ENCODE results near the gene MBD2.
"Not testable (repeated sequence)": the region's sequence is repeated elsewhere in the genome, so short reads cannot be mapped to it uniquely, and the experiment has no call there.

The MBD2 gene

DNA sequence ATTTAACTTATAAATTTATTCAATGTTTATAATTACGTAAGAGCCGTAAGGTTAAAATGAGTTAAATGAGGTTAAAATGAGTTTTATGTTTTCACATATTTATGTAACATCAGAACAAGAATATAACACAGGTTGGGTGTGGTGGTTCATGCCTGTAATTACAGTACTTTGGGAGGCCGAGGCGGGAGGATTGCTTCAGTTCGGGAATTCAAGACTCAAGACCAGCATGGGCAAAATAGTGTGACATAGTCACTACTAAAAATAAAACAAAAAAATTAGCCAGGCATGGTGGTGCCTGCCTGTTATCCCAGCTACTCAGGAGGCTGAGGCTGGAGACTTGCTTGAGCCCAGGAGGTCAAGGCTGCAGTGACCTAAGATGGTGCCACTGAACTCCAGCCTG lies 9.3 kb upstream of the MBD2 start:
- DNase-seq: no peak

DNA sequence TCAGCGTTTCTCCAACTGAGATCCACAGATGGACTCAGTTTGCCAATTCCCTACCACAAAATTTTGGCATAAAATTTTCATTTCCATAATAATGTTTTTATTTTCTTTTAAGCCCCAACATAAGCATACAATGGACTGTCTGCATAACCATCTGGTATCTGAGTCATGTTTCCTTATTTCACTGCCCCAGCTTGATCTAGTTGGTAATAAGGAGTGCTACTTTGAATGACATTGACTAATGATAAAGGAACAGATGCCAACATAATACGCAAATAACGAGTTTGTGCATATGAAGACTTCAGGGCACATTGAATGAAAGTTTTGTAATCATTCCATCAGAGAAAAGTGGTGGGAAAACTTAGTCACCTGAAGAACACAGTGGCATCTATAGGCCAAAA lies 8.8 kb upstream of the MBD2 start:
- DNase-seq: no peak

DNA sequence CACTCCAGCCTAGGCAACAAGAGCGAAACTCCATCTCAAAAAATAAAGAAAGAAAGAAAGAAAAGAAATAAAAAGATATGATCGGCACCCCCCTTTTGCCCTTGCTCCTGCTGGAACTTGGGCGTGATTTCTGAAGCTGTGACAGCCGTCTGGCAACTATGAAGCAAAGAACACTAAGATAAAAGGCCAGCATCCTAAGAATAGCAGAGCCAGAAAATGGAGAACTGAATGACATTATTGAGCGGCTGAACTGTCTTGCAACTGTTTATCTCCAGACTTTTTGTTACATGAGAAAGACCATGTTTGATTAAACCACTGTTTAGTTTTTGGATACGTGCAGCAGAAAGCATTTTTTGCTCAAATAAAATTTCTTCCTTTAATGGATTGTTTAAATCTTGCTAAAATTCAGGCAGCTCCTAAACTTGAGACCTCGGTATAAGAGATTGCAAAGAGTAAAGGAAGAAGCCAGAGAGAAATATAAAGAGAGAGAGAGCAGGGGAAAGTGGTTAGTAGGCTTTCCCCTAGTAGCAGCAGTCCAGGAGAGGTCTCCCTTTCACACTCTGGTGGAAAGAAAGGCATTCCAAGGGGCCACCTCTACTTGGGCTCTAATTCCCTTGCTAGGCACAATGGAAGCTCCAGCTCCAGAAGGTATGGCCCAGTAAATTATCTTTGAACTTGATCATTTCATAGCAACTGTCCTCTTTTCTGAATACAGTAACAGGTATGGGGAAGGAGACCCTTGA lies 8.2 kb upstream of the MBD2 start:
- DNase-seq: no peak

DNA sequence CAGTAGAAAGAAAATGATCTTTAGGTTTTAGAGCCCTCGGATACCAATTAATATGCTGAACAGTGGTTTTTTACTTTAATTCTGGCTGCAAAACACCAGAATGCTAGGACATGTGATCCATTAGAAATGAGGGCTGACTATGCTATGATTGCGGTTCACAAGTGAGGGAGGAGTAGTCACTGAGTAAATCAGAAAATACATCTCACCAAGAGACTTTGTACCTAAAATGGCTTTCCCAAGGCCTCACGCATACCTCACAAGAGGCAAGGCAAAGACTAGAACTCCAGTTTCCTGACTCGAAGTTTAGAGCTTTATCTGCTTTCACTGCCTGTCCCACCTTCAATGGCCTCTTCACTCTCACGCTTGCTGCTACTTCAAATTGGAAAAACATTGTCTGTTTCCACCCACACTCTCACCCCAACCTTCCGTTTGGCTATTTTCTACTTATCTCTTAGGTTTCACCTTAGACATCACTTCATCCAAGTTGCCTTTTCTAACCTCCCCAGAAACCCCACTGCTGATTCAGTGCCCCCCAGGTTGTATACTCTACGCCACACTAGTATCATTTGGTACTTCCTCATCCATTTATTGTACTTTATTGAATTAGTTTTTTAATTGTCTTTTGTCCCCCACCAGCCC lies 5.1 kb upstream of the MBD2 start:
- no peak for DNase-seq

DNA sequence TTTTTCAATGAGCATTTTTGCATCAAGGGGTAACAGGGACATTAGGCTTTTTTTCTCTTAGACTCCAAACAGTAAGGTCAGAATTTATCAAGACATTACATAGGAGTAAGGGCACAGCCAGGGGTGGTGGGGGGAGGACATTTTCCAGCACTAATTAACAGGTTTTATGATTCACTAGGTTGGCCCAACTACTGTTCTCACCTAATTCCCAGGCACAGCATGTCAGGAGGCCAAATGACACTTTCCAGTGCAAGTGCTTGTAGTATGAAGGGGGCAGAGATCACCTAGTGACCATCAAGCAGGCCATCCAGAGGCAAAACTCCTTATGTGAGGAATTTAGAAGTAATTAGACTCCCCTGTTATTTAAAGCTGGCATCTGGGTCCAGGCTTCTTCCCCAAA lies 3.9 kb upstream of the MBD2 start:
- no peak for DNase-seq

DNA sequence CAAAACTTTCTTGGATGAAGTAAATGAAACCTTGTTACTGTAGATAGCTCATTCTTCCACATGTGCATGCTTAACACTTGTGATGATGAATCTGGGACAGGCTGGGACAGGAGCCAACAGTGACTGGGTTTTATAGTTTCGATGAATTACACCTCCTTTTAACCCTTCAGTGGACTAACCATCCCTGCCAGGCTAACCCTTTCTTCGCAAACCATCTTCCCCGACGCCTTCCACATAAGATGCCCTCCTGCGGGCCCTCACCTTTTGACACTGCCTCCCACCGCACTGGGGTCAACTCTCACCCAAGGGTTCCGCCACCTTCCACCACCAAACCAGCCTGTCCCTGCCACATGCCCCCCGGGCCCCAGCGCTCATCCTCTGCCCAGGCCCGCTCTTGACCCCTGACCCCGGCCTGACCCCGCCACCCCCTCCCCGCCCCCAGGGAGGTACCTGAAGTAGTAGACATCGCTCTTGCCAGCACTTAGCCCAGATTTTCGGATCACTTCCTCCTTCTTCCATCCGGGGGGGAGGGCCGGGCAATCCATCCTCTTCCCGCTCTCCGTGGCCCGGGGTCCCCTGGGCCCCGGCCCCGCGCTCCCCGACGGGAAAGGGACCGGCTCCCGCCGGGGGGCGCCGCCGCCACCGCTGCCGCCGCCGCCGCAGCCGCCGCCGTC lies 764 bp downstream of the MBD2 start:
- peak; percentile 31 for DNase-seq

DNA sequence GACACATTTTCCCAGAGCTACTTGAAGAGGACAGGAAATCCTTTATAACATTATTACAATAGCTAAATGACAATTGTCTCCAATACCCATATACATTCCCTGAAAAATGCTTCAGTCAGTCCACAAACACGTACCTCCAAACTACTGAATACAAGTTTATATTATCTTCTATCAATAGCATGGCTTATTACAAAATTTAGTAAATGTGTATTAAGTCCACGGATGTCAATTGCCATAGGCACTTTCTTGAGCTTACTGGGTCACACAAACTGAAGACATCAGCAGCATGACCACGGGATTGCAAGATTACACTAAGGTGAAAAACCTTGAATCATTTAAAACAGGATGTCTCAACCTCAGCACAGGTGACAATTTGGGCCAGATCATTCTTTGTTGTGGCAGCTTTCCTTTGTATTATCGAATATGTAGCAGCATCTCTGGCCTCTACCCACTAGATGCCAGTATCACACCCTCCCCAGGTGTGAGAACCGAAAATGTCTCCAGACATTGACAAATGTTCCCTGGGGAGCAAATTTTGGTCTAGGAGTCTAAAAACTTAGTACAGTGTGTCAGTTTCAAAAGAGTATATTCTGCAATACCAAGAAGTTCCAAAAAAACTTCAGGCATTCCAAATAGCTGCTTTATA lies 1.4 kb downstream of the MBD2 start:
- DNase-seq: peak; percentile 37

DNA sequence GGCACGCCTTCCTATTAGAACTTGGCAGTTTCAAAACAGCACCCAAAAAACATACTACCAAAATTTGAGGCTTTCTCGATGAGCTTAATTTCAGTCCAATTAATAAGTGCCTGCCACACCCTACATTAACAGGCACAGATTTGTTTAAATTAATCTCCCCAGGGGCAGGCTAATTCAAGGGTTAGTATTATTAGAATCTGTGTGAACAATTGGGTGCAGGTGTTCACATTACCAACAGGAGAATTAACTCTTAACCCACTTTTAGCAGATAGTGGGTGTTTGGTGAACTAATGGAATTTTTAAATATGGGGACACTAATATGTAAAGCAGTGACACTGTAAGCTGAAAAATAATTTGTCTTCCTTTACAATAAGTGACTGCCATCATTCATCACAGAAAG lies 4.1 kb downstream of the MBD2 start:
- DNase-seq: no peak

DNA sequence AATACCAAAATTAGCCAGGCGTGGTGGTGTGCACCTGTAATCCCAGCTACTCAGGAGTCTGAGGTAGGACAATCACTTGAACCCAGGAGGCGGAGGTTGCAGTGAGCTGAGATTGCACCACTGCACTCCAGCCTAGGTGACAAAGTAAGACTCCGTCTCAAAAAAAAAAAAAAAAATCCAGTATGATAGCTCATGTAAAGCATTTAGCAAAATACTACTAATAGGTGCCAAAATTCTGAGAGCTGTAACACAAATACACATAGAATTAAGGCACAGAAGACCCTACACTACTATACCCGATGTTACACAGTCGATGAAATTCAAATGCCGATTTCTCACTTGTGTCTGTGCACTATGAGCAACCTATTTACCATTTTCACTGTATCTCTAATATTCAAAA lies 5.7 kb downstream of the MBD2 start:
- DNase-seq: not testable (repeated sequence)

DNA sequence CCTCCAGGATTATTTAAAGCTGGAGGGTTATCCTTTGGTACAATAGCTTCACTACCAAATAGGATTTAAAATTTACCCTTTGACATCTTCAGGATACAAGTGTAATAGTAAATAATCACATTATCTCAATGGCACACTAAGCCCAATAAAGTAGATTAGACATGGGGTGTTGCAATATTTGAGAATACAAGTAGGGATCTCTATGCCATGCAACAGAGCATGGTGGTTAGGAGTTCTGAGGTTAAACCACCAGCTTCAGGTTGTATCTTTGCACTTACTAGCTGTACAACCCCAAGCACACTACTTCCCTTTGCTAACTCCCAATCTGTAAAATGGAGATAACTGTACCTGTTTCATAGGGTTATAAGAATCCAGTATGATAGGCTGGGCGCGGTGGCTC lies 6.2 kb downstream of the MBD2 start:
- no peak for DNase-seq

DNA sequence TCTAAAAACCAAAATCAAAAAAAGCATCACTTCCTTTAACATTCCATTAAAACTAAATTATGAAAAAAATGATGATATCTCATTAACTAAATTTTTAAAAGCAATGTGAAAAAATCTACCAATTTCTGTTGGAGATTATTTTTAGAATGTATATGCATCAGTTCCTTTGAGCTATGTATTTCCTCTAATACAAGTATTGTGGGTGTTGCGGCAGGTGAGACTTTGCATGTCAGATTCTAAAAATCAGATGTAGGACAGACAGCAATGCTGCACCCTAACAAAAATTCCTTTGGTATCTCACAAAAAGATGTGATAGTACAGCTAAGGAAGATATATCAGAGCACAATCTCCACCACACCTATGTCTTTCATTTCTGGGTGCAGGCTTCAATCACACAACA lies 6.8 kb downstream of the MBD2 start:
- DNase-seq: no peak

DNA sequence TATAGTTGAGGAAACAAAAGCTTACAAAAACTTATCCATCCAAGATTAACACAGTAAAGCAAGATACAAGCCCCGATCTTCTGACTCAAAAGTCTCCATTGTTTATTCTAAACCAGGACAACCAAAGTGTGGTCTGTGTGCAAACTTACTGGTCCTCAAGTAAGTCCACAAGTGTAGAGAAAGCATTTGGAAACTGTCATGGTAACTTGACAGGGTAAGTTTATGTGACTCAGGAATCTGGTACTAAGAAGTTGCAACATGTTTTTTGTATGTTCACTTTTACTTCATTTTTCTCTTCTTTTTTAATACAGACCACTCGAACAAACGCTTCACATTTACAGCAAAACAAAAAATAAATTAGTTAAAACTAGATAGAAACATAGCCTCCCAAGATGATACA lies 9.4 kb downstream of the MBD2 start:
- DNase-seq: no peak

DNA sequence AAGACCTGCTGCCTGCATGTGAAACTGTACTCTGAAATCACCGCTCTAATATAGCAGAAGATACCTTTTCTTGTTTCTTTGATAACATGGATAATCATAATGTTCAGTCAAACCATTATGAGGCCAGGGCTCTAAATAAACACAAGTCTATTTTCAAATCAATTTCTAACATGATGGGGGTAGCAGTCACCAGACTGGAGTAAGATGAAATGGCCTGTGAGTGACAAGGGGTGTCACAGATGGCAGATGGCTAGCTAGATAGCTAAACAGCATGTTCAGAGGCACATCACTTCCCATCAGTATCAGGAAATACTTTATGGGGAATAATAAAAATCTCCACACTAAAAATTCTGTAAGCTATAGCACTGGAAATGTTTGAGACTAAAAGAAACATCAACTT lies 14.0 kb downstream of the MBD2 start:
- no peak for DNase-seq

DNA sequence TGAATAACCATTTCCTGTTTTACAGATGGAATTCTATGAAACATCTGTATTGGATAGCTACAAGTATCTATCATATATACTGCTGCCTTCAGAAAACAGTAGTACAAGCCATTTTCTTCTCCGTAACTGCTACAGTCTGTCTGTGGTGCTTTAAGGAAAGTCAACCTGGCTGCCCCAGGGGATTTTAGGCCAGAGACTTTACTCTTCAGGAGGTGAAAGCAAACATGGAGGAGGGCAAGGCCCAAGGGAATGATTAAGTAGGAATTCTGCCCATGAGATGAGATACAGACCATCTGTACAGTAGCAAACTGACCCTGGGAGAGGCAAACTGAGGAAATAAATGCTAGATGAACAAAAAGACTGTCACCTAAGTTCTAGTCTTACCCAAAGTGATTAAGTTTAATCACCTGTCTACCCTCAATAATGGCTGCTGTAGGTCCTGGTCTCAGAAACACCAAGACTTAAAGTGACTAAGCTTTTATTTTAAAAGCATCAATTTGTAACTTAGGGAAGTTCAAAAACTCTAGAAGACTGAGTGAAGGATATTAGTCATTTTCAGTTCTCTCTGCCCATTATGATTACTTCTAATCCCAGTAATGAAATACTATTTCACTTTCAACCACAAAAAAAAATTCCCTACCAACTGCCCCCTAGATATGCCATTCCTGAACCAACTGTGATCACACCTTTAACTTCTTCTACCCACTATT lies 14.8 kb downstream of the MBD2 start:
- no peak for DNase-seq

DNA sequence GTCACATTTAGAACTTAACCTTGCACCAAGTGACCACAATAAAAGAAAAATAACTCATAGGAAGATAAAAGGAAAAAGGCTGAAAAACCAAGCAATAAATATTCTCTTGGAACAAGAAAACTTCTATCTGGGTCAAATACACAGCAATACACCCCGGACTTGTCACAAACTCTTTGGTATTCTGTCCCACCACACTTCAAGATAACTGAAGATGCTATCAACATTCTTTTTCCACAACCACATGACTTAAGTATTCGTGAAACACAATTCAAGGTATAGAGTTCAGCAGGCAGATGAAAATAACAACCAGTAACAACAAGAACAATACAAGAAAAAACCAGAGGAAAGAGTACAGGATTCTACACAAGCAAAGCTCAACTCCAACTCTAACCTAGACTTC lies 18.0 kb downstream of the MBD2 start:
- DNase-seq: no peak

DNA sequence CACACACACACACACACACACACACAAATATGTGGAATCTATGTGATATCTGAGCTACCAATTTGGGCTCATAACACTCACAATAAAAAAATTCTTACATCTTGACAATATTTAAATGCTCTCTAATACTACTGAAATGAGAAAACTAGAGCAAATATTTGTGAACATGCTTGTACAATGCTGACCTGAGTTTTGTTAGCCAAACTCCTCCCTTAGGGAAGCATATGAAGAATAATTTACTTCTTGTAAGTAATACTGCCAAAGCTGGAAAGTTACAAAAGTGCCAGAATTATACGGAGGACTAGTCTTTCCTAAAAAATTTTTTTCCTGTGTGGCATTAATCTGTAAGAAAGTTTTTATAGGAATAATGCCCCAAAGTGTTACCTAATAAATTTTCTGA lies 18.5 kb downstream of the MBD2 start:
- no peak for DNase-seq

DNA sequence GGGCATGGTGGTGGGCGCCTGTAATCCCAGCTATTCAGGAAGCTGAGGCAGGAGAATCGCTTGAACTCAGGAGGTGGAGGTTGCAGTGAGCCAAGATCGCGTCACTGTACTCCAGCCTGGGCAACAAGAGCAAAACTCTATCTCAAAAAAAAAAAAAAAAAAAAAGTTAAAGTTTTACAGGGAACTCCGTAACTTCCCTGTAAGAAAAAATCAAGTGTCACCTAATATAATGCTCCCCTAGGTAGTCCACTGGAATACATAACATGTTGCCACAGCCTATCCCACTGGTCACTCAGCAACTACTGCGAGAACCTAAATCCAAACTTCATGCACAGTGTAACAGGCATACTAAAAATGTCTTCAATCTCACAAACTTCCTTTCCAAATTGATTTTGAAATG lies 19.0 kb downstream of the MBD2 start:
- DNase-seq: not testable (repeated sequence)

DNA sequence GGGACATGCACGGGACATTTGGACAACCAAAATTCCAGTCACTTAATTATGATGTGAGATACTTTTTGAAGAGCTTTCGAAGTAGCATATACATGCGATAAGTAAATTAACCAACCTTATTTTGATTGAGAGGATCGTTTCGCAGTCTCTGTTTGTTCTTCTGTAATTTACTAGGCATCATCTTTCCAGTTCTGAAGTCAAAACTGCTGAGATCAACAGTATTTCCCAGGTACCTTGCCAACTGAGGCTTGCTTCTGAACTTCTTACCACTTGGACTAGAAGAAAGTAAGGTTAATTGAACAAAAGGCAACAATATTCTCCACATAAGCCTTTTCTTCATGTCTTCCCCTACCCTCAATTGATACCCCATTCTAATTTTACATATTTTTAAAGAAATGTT lies 19.6 kb downstream of the MBD2 start:
- DNase-seq: no peak

DNA sequence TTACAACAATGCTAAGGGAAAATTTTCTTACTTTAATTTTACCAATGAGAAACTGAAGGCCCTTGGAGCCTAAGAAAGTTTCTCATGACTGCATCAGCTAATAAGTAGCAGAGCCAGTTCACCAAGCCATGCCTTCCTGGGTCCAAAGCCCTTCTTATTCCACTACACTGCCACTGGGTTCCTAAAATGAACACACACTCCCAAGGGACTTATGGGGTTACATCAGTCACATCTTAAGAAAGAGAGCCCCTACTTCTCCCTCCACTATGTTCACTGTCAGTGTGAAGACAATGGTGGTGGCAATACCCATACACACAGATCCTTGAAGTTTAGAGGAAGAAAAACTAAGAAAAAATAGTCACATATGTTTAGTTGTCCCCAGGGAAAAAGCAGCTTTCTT lies 20.6 kb downstream of the MBD2 start:
- DNase-seq: no peak

DNA sequence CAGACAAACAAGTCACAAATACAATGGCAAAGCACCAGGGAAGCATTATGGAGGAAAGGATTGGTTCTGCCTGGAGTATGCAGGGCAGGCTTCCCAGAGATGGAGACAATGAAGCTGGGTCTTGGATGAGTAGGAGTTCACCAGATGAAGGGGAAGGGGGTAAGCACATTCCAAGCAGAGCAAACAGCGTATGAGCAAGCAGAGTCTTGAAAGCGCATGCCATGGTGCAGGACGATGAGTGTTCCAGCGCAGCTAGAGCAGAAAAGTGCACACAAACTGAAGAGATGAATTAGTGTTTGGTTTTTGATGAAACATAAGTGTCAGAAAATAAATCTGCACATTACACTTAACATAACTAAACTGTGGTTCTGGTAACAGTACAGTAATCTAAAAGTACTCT lies 21.6 kb downstream of the MBD2 start:
- no peak for DNase-seq

DNA sequence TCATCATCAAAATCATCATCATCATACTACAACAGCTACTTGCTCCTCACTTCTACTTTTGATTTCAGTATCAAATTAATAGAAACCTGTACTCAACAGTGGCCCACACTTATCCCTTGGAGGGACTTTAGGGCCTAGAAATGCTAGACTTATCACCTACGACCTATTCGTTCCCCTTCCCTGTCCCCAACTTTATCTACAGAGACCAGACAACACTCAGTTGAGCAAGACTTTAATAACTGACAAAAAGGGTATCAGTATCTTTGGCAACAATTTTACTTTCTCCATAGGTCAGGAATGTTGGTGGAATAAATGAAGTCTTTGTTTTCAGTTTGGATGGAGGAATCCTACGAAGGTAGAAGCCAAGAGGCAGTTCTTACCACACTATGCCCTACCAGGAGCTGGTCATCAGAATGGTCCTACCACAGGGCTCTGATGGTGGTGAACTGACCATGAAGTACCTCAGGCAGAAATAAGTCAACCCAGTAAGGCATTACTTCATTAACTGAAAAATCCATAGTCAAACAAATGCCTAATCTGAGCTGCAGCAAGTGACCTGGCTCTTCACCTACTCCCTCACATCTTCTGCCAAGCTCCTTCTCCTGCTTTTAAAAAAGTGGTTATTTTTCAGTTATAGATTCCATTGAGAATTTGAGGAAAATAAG lies 26.6 kb downstream of the MBD2 start:
- no peak for DNase-seq

DNA sequence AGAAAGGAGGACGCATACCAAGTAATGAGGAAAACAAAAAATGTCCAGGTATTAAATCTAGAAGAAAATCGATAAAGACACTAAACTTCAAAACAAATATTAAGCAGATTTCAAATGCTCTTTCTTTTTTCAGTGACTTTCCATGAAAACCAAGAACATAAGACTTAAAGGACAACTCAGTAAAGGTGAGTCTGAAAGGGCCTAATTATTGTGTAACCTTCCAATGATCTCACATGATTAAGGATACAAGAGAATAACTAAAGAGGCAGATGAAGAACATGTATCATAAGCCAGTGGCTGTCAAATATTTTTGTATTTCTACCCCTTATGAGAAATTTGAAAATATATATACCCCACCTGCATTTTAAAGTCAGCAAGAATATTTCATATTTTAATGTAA lies 30.7 kb downstream of the MBD2 start:
- no peak for DNase-seq

DNA sequence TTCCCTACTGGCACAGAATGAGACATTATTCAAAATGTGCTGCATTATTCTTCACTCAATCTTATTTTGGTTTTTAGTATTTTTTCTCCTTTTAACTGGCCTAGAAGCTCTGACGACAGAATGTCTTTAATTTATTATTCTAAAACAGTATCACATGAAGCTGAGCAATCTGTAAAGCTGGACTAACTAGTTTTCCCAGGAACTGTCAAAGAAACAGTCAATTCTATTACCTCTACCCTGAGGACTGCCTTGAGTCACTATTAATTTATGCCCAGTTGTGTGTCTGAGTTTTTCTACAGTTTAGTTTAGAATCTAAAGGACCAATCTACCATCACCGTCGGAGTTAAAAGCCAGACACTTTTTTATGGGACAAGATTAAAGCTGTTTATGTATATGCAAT lies 31.6 kb downstream of the MBD2 start:
- no peak for DNase-seq
